Activated CD4-positive, alpha-beta T cell treated with anti-CD3 and anti-CD28 coated beads for 36 hours (primary cell): ENCODE results near the gene OR13C8. TPM values are rescaled to one million over a fixed set of nuclear protein-coding genes. Genes with fewer than 3 reads are reported as not detected.
"Not testable (repeated sequence)": the region's sequence is repeated elsewhere in the genome, so short reads cannot be mapped to it uniquely, and the experiment has no call there.

Source experiments
- ATAC-seq: fragments of 200-7000 bp; cut with Tn5 transposase; one replicate; pipeline ENCODE4 v1.10.0; 2021; ENCODE audit warnings: mild to moderate bottlenecking, moderate library complexity
- CTCF ChIA-PET: fragments of 350-600 bp; sonication (Branson Sonifier 250); formaldehyde crosslinking; loops from one replicate; lab custom pipeline; 2021; ENCODE audit warnings: antibody characterized with exemption; lab: Charles Lee
- POLR2A ChIA-PET: fragments of 350-600 bp; sonication (Branson Sonifier 250); formaldehyde crosslinking; loops from one replicate; lab custom pipeline; 2021; ENCODE audit warnings: antibody characterized with exemption, inconsistent platforms; lab: Charles Lee
- DNase-seq: peaks from one replicate; pipeline ENCODE4 v3.0.0-alpha.2; 2020
- H3K27ac Mint-ChIP-seq: one replicate; pipeline ENCODE4 v1.8.0; 2021; ENCODE audit warnings: mixed read lengths
- H3K27me3 Mint-ChIP-seq: one replicate; pipeline ENCODE4 v1.8.0; 2021; ENCODE audit warnings: mixed read lengths
- H3K36me3 Mint-ChIP-seq: one replicate; pipeline ENCODE4 v1.8.0; 2021; ENCODE audit warnings: low read depth, mixed read lengths
- H3K4me1 Mint-ChIP-seq: one replicate; pipeline ENCODE4 v1.8.0; 2021; ENCODE audit warnings: mixed read lengths
- H3K4me3 Mint-ChIP-seq: one replicate; pipeline ENCODE4 v1.8.0; 2021; ENCODE audit warnings: mild to moderate bottlenecking, moderate library complexity, mixed read lengths
- H3K9me3 Mint-ChIP-seq: one replicate; pipeline ENCODE4 v1.8.0; 2021; ENCODE audit warnings: low read depth, mixed read lengths
- intact Hi-C, 2 experiments: fragments of 100-400 bp; cut with DNase I in 1 of 2; cut with micrococcal nuclease in 1 of 2; formaldehyde crosslinking; loops; one replicate each; pipeline versions ENCODE4 v1.14.2 to v1.15.1; 2022 to 2024; cut with DNase I, micrococcal nuclease
- total RNA-seq, 2 experiments: library from RNA; stranded (reverse); gene quantifications; one replicate each; pipeline ENCODE4 v1.2.3, GENCODE V29; 2021

The OR13C8 gene, protein sequence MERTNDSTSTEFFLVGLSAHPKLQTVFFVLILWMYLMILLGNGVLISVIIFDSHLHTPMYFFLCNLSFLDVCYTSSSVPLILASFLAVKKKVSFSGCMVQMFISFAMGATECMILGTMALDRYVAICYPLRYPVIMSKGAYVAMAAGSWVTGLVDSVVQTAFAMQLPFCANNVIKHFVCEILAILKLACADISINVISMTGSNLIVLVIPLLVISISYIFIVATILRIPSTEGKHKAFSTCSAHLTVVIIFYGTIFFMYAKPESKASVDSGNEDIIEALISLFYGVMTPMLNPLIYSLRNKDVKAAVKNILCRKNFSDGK
- not detected for total RNA-seq

- DNase-seq (no peak), ATAC-seq (no peak)
- Mint-ChIP-seq H3K27me3 (no peaks in the 10 kb centered on the region), H3K36me3 (no peaks in the 10 kb centered on the region), H3K4me1 (no peaks in the 10 kb centered on the region), H3K27ac (no peak within 1 kb of the TSS), H3K4me3 (no peak within 1 kb of the TSS), H3K9me3 (peaks cover 7% of the 10 kb centered on the region)
- ChIA-PET POLR2A (no interaction called here), CTCF (interaction anchor here (0.6 kb wide), 2 partner anchors 834 to 1341 kb away, joined by 3 to 4 read pairs; no protein-coding TSS in a partner anchor)
- intact Hi-C loops, result no loop called here
Measured at GRCh38 chr9:104568868-104569267, at the start of gene OR13C8. Gene OR13C8 (plus strand): TSS chr9:104569168. CDS start chr9:104569168, 0 bp downstream.

- H3K9me3 Mint-ChIP-seq, H3K4me1 Mint-ChIP-seq, H3K27me3 Mint-ChIP-seq, intact Hi-C loops, ATAC-seq, H3K36me3 Mint-ChIP-seq, DNase-seq, CTCF ChIA-PET, H3K27ac Mint-ChIP-seq, POLR2A ChIA-PET, H3K4me3 Mint-ChIP-seq: not testable (repeated sequence)
Measured at GRCh38 chr9:104520241-104520640, 48.7 kb upstream of the OR13C8 start.

DNA sequence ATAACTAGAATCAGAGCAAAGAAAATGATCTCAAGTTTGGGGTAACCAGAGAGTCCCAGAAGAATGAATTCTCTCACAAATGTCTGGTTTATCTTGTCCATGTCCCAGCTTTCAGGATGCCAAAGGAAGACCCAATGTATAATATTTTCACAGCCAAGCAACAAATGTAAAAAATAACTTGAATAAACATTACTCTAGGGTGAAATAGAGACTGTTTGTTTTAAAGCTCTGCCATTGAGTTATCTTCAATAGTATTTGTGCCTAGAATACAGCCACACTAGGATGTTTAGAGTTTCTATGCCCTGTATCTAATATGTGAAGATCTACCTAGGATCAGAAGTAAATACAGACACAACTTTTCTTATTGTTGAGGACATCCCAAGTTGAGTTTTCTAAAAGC, 41.9 kb upstream of the OR13C8 start, which contains the start of gene OR13C4:
TSS of gene OR13C4 (minus strand) at position 101 of the 400 bp plus-strand sequence. CDS start at position 101, 0 bp downstream.
- Mint-ChIP-seq H3K9me3 (peaks cover 5% of the 10 kb centered on the region), H3K36me3 (no peaks in the 10 kb centered on the region), H3K27me3 (peaks cover 2% of the 10 kb centered on the region), H3K27ac (no peak within 1 kb of the TSS), H3K4me1 (no peaks in the 10 kb centered on the region), H3K4me3 (no peak within 1 kb of the TSS)
- POLR2A ChIA-PET, result no interaction called here
- ATAC-seq (no peak), DNase-seq (no peak)
- CTCF ChIA-PET, result interaction anchor here (0.8 kb wide), 1 partner anchor 9 kb away, joined by 3 read pairs; no protein-coding TSS in a partner anchor
- intact Hi-C loops, result loop anchor here in 1 of 2 experiments (5.0 kb wide), 1 partner anchor 50 kb away; no protein-coding TSS in a partner anchor

GRCh38 chr9:104536756-104537155, 32.2 kb upstream of the OR13C8 start, which contains the start of gene OR13C3:
Gene OR13C3 (minus strand): TSS chr9:104536856. CDS start chr9:104536723, 133 bp downstream.
- intact Hi-C loops, result no loop called here
- ChIA-PET CTCF (no interaction called here), POLR2A (no interaction called here)
- H3K36me3 Mint-ChIP-seq, result no peaks in the 10 kb centered on the region
- no peaks in the 10 kb centered on the region for H3K9me3 Mint-ChIP-seq
- no peak within 1 kb of the TSS for H3K27ac Mint-ChIP-seq
- H3K4me3 Mint-ChIP-seq, result no peak within 1 kb of the TSS
- ATAC-seq (no peak), DNase-seq (no peak)
- no peaks in the 10 kb centered on the region for H3K4me1 Mint-ChIP-seq
- no peaks in the 10 kb centered on the region for H3K27me3 Mint-ChIP-seq

DNA sequence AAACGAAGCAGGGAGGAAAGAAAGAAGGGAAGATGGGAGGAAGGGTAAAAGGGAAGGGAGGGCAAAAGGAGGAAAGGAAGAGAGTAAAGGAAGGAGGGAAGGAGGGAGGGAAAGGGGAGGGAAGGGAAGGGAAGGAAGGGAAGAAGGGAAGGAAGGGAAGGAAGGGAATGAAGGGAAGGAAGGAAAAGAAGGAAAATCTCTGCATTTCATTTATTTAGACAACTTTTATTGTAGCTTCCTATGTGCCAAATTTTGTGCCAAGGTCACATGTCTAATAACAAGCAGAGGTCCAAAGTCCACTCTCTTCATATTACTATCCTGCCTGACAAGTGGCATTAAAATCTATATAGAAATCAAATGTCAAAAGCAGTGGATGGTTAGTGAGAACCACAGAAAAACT, 29.7 kb upstream of the OR13C8 start:
- no peaks in the 10 kb centered on the region for H3K36me3 Mint-ChIP-seq

GRCh38 chr9:104544644-104545043, 24.3 kb upstream of the OR13C8 start:
- no peaks in the 10 kb centered on the region for H3K9me3 Mint-ChIP-seq
- H3K27me3 Mint-ChIP-seq, result no peaks in the 10 kb centered on the region
- intact Hi-C loops, result no loop called here
- no peaks in the 10 kb centered on the region for H3K4me1 Mint-ChIP-seq
- H3K4me3 Mint-ChIP-seq, result no peak overlapping the region
- ATAC-seq (no peak), DNase-seq (no peak)
- no peaks in the 10 kb centered on the region for H3K36me3 Mint-ChIP-seq
- no peak overlapping the region for H3K27ac Mint-ChIP-seq
- ChIA-PET CTCF (no interaction called here), POLR2A (interaction anchor here (0.6 kb wide), 1 partner anchor 216 kb away, joined by 8 read pairs; no protein-coding TSS in a partner anchor)

More for the DNA sequence above, 29.7 kb upstream of the OR13C8 start:
- no peak for DNase-seq
- Mint-ChIP-seq H3K4me3 (no peak overlapping the region), H3K27me3 (no peaks in the 10 kb centered on the region), H3K9me3 (no peaks in the 10 kb centered on the region), H3K27ac (no peak overlapping the region), H3K4me1 (no peaks in the 10 kb centered on the region)
- intact Hi-C loops, result no loop called here
- POLR2A ChIA-PET, result no interaction called here
- ATAC-seq, result no peak
- CTCF ChIA-PET, result no interaction called here

- POLR2A ChIA-PET, result no interaction called here
- Mint-ChIP-seq H3K9me3 (peaks cover 5% of the 10 kb centered on the region), H3K4me1 (no peaks in the 10 kb centered on the region), H3K36me3 (no peaks in the 10 kb centered on the region), H3K27me3 (no peaks in the 10 kb centered on the region), H3K27ac (no peak overlapping the region), H3K4me3 (no peak overlapping the region)
- intact Hi-C loops, result no loop called here
- ATAC-seq (no peak), DNase-seq (no peak)
- CTCF ChIA-PET, result no interaction called here
Measured at GRCh38 chr9:104553261-104553660, 15.7 kb upstream of the OR13C8 start.

GRCh38 chr9:104555521-104555920, 13.4 kb upstream of the OR13C8 start:
- peaks cover 8% of the 10 kb centered on the region for H3K9me3 Mint-ChIP-seq
- intact Hi-C loops, result no loop called here
- no peaks in the 10 kb centered on the region for H3K36me3 Mint-ChIP-seq
- CTCF ChIA-PET, result no interaction called here
- no peak overlapping the region for H3K27ac Mint-ChIP-seq
- ATAC-seq (no peak), DNase-seq (no peak)
- H3K4me3 Mint-ChIP-seq, result no peak overlapping the region
- POLR2A ChIA-PET, result no interaction called here
- H3K27me3 Mint-ChIP-seq, result no peaks in the 10 kb centered on the region
- H3K4me1 Mint-ChIP-seq, result no peaks in the 10 kb centered on the region

GRCh38 chr9:104556830-104557634, 11.9 kb upstream of the OR13C8 start:
- CTCF ChIA-PET, result no interaction called here
- Mint-ChIP-seq H3K27ac (no peak overlapping the region), H3K36me3 (no peaks in the 10 kb centered on the region), H3K27me3 (no peaks in the 10 kb centered on the region), H3K4me1 (no peaks in the 10 kb centered on the region), H3K9me3 (peaks cover 8% of the 10 kb centered on the region), H3K4me3 (no peak overlapping the region)
- POLR2A ChIA-PET, result interaction anchor here (0.6 kb wide), 1 partner anchor 50 kb away, joined by 3 read pairs; no protein-coding TSS in a partner anchor
- intact Hi-C loops, result no loop called here
- DNase-seq, result no peak
- no peak for ATAC-seq

- CTCF ChIA-PET, result no interaction called here
- Mint-ChIP-seq H3K4me1 (no peaks in the 10 kb centered on the region), H3K27me3 (no peaks in the 10 kb centered on the region), H3K36me3 (no peaks in the 10 kb centered on the region), H3K9me3 (peaks cover 2% of the 10 kb centered on the region), H3K4me3 (no peak overlapping the region), H3K27ac (no peak overlapping the region)
- intact Hi-C loops, result no loop called here
- POLR2A ChIA-PET, result interaction anchor here (0.6 to 0.8 kb wide), 2 partner anchors 34 to 395 kb away, joined by 4 to 5 read pairs; no protein-coding TSS in a partner anchor
- DNase-seq (no peak), ATAC-seq (no peak)
Measured at GRCh38 chr9:104564358-104564757, 4.6 kb upstream of the OR13C8 start.

DNA sequence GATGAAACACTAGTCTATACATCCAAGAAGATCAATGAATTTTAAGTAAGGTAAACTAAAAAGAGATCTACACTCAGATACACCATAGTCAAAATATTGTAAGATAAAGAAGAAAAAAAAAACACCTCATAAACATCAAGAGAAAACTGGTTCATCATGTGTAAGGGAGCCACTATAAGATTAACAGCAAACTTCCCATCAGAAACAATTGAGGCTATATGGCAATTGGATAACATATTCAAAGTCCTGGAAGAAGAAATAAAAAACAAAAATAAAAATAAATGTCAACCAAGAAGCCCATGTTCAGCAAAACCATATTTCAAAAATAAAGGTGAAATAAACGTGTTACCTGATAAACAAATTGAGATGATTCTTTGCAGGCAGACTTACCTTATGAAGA, 3.6 kb downstream of the OR13C8 start:
- intact Hi-C loops, result loop anchor here in 1 of 2 experiments (5.0 kb wide), 1 partner anchor 140 kb away; no protein-coding TSS in a partner anchor
- H3K4me1 Mint-ChIP-seq, result no peaks in the 10 kb centered on the region
- no peak overlapping the region for H3K27ac Mint-ChIP-seq
- ChIA-PET POLR2A (no interaction called here), CTCF (no interaction called here)
- DNase-seq (no peak), ATAC-seq (no peak)
- H3K36me3 Mint-ChIP-seq, result no peaks in the 10 kb centered on the region
- H3K4me3 Mint-ChIP-seq, result no peak overlapping the region
- peaks cover 7% of the 10 kb centered on the region for H3K9me3 Mint-ChIP-seq
- no peaks in the 10 kb centered on the region for H3K27me3 Mint-ChIP-seq
